Transverse colon (tissue), 4 donors: Measurements from ENCODE around the gene P3H2. TPM values are rescaled to one million over a fixed set of nuclear protein-coding genes. Genes with fewer than 3 reads are reported as not detected.
A peak's percentile ranks its signal among the peaks of the same experiment; 100 is the strongest.

ENCODE experiments used
- DNase-seq: peaks from one replicate; pipeline ENCODE4 v3.0.0-alpha.2; 2019
- H3K27ac ChIP-seq, 4 donors: fragments of 200-600 bp; sonication (generic); 2 replicates each; pipeline ENCODE4 v1.5.1; 2016 to 2018; ENCODE audit warnings: inconsistent platforms in 4 of 4
- H3K27me3 ChIP-seq: fragments of 200-600 bp; sonication (generic); 2 replicates; pipeline ENCODE4 v1.5.1; 2017; ENCODE audit warnings: inconsistent platforms
- H3K36me3 ChIP-seq, 4 donors: fragments of 200-600 bp; sonication (generic); 2 replicates each; pipeline ENCODE4 v1.5.1; 2017 to 2019; ENCODE audit warnings: inconsistent platforms in 4 of 4
- H3K4me1 ChIP-seq, 4 donors: fragments of 200-600 bp; sonication (generic); 2 replicates each; pipeline ENCODE4 v1.5.1; 2017 to 2020; ENCODE audit warnings: inconsistent platforms in 4 of 4
- H3K4me3 ChIP-seq, 4 donors: fragments of 200-600 bp; sonication (generic); 1 replicate in 1 of 4; 2 replicates in 3 of 4; pipeline versions ENCODE4 v1.5.1 to v1.6.1; 2017 to 2019; ENCODE audit warnings: inconsistent platforms in 4 of 4
- H3K9me3 ChIP-seq, 2 donors: fragments of 200-600 bp; sonication (generic); 2 replicates each; pipeline ENCODE4 v1.5.1; 2017 to 2019; ENCODE audit warnings: inconsistent platforms in 2 of 2
- EP300 ChIP-seq: sonication (generic); formaldehyde crosslinking; IDR thresholded peaks from one replicate; pipeline ENCODE4 v1.6.1; 2017; ENCODE audit warnings: antibody characterized with exemption, low read depth
- POLR2A ChIP-seq: fragments of 450-650 bp; IDR thresholded peaks from one replicate; pipeline ENCODE4 v1.6.1; 2016; ENCODE audit warnings: antibody characterized with exemption, mild to moderate bottlenecking, moderate library complexity
- POLR2AphosphoS5 ChIP-seq, 3 donors: sonication (generic); formaldehyde crosslinking; IDR thresholded peaks; one replicate each; pipeline ENCODE4 v1.6.1; 2016; ENCODE audit warnings: antibody characterized with exemption in 3 of 3
- WGBS, 2 donors: methylation state at CpG; one replicate each; pipeline ENCODE4 v1.1.5; 2018; ENCODE audit warnings: low coverage in 1 of 2; 5-methylcytosine and 5-hydroxymethylcytosine counted together
- in situ Hi-C, 4 donors: fragments of 200-750 bp; cut with MboI; loops; one replicate each; pipeline versions ENCODE4 v1.15.0 to v1.15.1; 2017; ENCODE audit warnings: low sequenced_read_pairs in 3 of 4, low pct_ligation_motif_present in 1 of 4, low pct_unique_long_range_greater_than_20kb in 1 of 4
- intact Hi-C: fragments of 100-400 bp; cut with DNase I; formaldehyde crosslinking; loops from one replicate; pipeline ENCODE4 v1.15.1; 2023; ENCODE audit warnings: low total_unique reads
- total RNA-seq, 4 donors: library from RNA; depleted of rRNA; stranded (reverse); fragments of >200 nt; gene quantifications; one replicate each; pipeline ENCODE4 v1.1.0, GENCODE V29; 2016
- TF ChIP-seq, protein P1 (sequence below), 5 experiments: fragments of 200-600 bp in 3 of 5; fragments of 450-650 bp in 2 of 5; sonication (generic) in 3 of 5; IDR thresholded peaks; 1 replicate in 2 of 5; 2 replicates in 3 of 5; pipeline ENCODE4 v1.5.1; 2016 to 2017; ENCODE audit warnings: antibody characterized with exemption in 5 of 5, inconsistent platforms in 3 of 5, mild to moderate bottlenecking in 2 of 5, moderate library complexity in 1 of 5

P3H2 gene
- total RNA-seq, 4 donors from 2014 or later = 26.6 to 153 (median 54.3) TPM

DNA sequence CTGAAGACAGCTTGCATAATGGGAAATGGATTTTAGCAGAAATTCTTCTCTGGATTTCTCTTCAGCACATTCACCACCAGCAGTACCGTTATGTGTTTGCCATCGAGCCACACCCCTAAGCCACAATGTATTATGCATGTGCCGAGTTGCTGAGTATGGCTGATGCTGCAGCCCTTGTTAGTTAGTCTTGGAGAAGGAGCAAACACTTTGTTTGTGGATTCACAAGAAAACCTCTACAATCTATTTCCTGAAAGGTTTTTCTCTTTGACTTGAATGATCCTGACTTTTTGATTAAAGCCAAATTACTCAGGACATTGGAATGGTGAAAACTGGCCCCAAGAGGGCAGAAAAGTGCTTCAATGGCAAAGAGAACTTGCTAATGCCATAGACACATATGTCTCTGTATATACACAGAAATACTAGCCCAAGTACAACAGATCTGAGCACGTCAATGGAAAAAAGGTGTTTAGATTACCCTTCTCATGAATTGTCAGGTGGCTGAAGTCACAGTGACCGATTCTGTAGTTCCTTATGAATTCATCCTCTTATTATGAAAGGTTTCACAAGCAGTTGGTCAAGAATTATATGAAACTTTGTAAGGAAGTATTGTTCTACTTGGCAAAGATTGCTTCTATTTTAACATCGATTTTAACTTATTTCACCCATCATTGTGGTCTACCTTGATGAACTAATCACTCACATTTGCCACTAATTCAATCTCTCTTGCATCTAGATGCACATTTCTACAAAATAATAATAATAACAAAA lies 103.0 kb downstream of the P3H2 start:
- DNase-seq = peak; percentile 57
- no peak overlapping the region for H3K27ac ChIP-seq
- TF ChIP-seq, protein P1, sequence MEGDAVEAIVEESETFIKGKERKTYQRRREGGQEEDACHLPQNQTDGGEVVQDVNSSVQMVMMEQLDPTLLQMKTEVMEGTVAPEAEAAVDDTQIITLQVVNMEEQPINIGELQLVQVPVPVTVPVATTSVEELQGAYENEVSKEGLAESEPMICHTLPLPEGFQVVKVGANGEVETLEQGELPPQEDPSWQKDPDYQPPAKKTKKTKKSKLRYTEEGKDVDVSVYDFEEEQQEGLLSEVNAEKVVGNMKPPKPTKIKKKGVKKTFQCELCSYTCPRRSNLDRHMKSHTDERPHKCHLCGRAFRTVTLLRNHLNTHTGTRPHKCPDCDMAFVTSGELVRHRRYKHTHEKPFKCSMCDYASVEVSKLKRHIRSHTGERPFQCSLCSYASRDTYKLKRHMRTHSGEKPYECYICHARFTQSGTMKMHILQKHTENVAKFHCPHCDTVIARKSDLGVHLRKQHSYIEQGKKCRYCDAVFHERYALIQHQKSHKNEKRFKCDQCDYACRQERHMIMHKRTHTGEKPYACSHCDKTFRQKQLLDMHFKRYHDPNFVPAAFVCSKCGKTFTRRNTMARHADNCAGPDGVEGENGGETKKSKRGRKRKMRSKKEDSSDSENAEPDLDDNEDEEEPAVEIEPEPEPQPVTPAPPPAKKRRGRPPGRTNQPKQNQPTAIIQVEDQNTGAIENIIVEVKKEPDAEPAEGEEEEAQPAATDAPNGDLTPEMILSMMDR (IDR thresholded peaks at IDR 0.05) = peak; percentile 23 to 43 (median 33)
- no peak for TF ChIP-seq POLR2A
- H3K36me3 ChIP-seq = no peaks in the 10 kb centered on the region
- H3K4me3 ChIP-seq = no peak overlapping the region
- in situ Hi-C loops (no loop called here), intact Hi-C loops (no loop called here)
- no peaks in the 10 kb centered on the region for H3K9me3 ChIP-seq
- no peaks in the 10 kb centered on the region for H3K27me3 ChIP-seq
- 38 to 39% methylated on average over 5 to 6 of the region's 6 CpGs for WGBS, 2 donors
- H3K4me1 ChIP-seq = peaks cover 0 to 6% (median 2%) of the 10 kb centered on the region in 4 donors

DNA sequence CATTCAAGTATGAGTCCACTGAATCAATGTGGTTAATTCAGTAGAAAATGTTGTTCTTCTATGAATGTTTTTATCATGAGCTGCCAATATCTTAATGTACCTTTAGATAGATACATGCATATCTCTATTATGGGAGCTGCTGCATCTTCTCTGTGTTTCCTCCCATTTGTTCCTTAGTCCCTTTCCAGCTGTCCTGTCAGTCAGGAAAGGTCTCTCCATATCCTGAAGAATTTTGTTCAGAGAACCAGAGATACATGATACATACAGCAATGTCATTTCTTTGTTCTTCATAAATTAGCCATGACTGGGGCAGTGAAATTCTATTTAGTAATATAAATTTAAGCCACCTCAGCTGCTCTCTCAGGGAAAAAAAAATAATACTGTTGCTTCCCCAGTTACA lies 103.7 kb downstream of the P3H2 start:
- intact Hi-C loops (no loop called here), in situ Hi-C loops (no loop called here)
- H3K9me3 ChIP-seq = no peaks in the 10 kb centered on the region
- no peak for DNase-seq
- H3K36me3 ChIP-seq = no peaks in the 10 kb centered on the region
- H3K27me3 ChIP-seq = no peaks in the 10 kb centered on the region
- TF ChIP-seq EP300 = no peak
- peaks cover 6 to 13% (median 7%) of the 10 kb centered on the region in 4 donors for H3K4me1 ChIP-seq
- H3K4me3 ChIP-seq = no peak overlapping the region
- H3K27ac ChIP-seq = no peak overlapping the region

DNA sequence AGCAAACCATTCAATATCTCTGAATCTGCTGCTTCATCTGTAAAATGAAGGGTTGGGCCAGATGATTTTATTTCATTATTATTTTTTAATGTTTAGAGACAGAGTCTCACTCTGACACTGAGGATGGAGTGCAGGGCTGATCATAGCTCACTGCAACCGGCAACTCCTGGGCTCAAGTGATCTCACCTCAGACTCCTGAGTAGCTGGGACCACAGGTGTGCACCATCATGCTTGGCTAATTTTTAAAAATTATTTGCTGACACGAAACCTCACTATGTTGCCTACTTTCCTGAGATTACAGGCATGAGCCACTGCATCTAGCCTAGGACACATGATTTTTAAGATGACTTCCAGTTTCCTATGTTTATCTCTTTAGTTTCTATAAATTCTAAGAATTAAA lies 105.8 kb downstream of the P3H2 start:
- no peak overlapping the region for H3K4me3 ChIP-seq
- no peak for DNase-seq
- intact Hi-C loops = no loop called here
- no peak for TF ChIP-seq POLR2AphosphoS5 (IDR thresholded peaks at IDR 0.05)
- TF ChIP-seq, protein P1 (IDR thresholded peaks at IDR 0.05) = no peak
- no peak for TF ChIP-seq EP300
- TF ChIP-seq POLR2A = no peak
- H3K4me1 ChIP-seq = peaks cover 6 to 15% (median 10%) of the 10 kb centered on the region in 4 donors
- no peaks in the 10 kb centered on the region for H3K36me3 ChIP-seq
- in situ Hi-C loops = no loop called here
- 76 to 83% methylated on average over 2 of the region's 2 CpGs for WGBS, 2 donors
- no peaks in the 10 kb centered on the region for H3K27me3 ChIP-seq
- H3K27ac ChIP-seq = no peak overlapping the region
- H3K9me3 ChIP-seq = no peaks in the 10 kb centered on the region

DNA sequence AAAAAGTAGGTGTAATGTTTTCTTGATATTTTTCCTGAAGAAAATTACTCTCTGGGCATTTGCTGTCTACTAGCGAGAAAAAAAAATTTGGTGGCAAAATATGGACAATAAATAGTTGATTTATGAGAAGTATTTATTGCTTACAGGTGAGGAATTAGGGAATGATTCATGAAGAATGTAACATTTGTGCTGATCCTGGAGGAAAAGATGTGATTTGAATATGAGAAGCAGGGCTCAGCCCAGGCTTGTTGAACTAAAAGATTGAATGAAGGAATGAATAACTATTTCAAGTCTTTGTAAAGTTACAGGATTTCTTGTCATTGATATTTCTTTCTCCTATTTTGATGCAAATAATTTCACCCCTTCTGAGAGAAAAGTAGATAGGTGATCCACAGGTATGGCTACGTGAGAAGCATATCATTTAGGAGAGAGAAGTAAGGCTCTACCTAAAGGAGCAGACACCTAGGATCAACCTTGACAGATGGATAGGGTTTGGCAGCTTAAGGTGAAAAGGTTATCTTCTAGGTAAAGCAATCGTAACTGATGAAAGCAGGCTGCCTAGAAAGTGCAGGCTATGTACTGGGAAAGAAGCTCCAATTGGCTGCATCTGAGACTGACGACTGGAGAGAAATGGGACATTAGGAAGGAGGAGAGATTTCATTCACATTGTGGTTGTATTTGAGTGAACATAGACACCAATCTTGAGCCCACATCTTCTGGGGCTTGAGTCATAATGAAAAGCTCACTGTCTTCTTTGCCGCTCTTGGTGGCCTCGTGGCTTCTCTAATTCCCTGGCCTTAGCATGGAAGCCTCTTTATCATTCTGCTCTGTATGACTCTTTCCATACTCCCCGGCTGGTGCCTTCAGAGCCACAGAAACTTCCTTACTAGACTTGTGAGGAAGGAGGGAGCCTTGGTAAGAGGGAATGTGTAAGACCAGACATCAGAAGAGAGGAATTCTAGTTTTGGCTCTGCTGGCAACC lies 106.5 kb downstream of the P3H2 start:
- intact Hi-C loops (no loop called here), in situ Hi-C loops (no loop called here)
- TF ChIP-seq, protein P1 (IDR thresholded peaks at IDR 0.05) = no peak
- TF ChIP-seq POLR2AphosphoS5 (IDR thresholded peaks at IDR 0.05) (no peak), POLR2A (no peak), EP300 (no peak)
- H3K4me3 ChIP-seq = no peak overlapping the region
- no peaks in the 10 kb centered on the region for H3K9me3 ChIP-seq
- no peaks in the 10 kb centered on the region for H3K36me3 ChIP-seq
- DNase-seq = no peak
- peaks cover 6 to 15% (median 10%) of the 10 kb centered on the region in 4 donors for H3K4me1 ChIP-seq
- H3K27me3 ChIP-seq = no peaks in the 10 kb centered on the region
- WGBS, 2 donors = 65 to 68% methylated on average over 5 to 7 of the region's 7 CpGs
- no peak overlapping the region for H3K27ac ChIP-seq
